ENCODE measurements around the gene CHN2. TPM values are rescaled to one million over a fixed set of nuclear protein-coding genes. Genes with fewer than 3 reads are reported as not detected.

Gene CHN2
- total RNA-seq, 1 experiment from 2014 or later = 4.2 TPM

- no peaks in the 10 kb centered on the region for H3K27me3 ChIP-seq (ENCODE audit: control insufficient read depth, insufficient read depth, low read length)
- no peaks in the 10 kb centered on the region for H3K36me3 ChIP-seq (replicated peaks; ENCODE audit: control insufficient read depth, insufficient read depth, low read length)
- H3K4me3 ChIP-seq (ENCODE audit: insufficient read depth, low read depth, low read length) = no peak overlapping the region
- no peak for DNase-seq
These were observed 26.9 kb upstream of the CHN2 start for GRCh38 chr7:29167721-29168120.

DNA sequence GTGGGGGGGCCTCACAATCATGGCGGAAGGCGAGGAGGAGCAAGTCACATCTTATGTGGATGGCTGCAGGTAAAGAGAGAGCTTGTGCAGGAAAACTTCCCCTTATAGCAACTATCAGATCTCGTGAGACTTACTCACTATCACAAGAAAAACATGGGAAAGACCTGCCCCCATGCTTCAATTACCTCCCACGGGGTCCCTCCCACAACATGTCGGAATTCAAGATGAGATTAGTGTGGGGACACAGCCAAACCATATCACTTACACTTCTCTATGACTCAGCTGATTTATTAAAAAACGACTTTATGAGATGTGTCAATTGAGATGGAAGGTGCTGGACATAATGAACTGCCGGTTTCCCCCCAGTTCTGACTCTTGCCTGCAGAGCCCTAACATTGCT, 23.8 kb upstream of the CHN2 start:
- H3K4me3 ChIP-seq (ENCODE audit: insufficient read depth, low read depth, low read length) = no peak overlapping the region
- H3K36me3 ChIP-seq (replicated peaks; ENCODE audit: control insufficient read depth, insufficient read depth, low read length) = no peaks in the 10 kb centered on the region
- DNase-seq = no peak
- no peaks in the 10 kb centered on the region for H3K27me3 ChIP-seq (ENCODE audit: control insufficient read depth, insufficient read depth, low read length)

DNA sequence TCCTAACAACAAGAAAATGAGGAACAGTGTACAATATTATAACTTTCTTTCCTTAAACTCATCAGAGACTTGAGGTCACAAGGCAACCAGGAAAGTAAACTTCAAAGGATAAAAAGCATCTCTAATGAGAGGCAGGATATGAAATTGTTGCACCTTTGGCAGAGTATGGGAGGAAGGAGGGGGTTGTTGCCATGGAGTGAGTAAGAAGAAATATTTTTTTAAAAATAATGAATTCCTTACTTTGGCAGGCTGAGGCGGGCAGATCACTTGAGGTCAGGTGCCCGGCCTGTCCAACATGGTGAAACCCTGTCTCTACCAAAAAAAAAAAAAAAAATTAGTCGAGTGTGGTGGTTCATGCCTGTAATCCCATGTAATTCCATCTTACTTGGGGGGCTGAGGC, 21.1 kb upstream of the CHN2 start:
- H3K4me3 ChIP-seq (ENCODE audit: insufficient read depth, low read depth, low read length) = no peak overlapping the region
- no peak for DNase-seq

GRCh38 chr7:29177963-29178600, 16.5 kb upstream of the CHN2 start:
- DNase-seq = no peak
- no peaks in the 10 kb centered on the region for H3K27me3 ChIP-seq (ENCODE audit: control insufficient read depth, insufficient read depth, low read length)

More for the DNA sequence above, 21.1 kb upstream of the CHN2 start:
- Histone ChIP-seq H3K36me3 (replicated peaks; ENCODE audit: control insufficient read depth, insufficient read depth, low read length) (no peaks in the 10 kb centered on the region), H3K27me3 (ENCODE audit: control insufficient read depth, insufficient read depth, low read length) (no peaks in the 10 kb centered on the region)

DNA sequence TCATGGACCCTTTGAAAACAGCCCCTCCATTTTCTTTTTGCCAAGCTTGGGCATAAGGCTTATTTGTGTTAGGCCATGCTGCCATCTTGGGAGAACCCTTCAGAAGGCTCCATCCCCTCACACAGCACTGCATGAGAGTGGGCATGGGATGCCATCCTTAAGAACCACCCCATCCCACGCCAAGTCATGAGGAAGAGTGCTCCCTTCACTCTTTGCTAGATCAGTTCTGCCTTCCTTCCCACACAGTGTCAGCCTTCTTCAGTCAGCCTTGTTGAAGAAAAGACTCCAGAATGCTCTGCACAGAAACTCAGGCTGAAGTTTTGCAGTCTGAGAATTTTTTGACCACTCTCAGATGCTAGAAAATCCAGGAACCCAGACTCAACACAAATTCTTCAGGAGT, 15.5 kb upstream of the CHN2 start:
- H3K4me3 ChIP-seq (ENCODE audit: insufficient read depth, low read depth, low read length) = no peak overlapping the region
- no peak for DNase-seq
- no peaks in the 10 kb centered on the region for H3K27me3 ChIP-seq (ENCODE audit: control insufficient read depth, insufficient read depth, low read length)
- no peaks in the 10 kb centered on the region for H3K36me3 ChIP-seq (replicated peaks; ENCODE audit: control insufficient read depth, insufficient read depth, low read length)

More at GRCh38 chr7:29177963-29178600, 16.5 kb upstream of the CHN2 start:
- no peak overlapping the region for H3K4me3 ChIP-seq (ENCODE audit: insufficient read depth, low read depth, low read length)
- H3K36me3 ChIP-seq (replicated peaks; ENCODE audit: control insufficient read depth, insufficient read depth, low read length) = no peaks in the 10 kb centered on the region

DNA sequence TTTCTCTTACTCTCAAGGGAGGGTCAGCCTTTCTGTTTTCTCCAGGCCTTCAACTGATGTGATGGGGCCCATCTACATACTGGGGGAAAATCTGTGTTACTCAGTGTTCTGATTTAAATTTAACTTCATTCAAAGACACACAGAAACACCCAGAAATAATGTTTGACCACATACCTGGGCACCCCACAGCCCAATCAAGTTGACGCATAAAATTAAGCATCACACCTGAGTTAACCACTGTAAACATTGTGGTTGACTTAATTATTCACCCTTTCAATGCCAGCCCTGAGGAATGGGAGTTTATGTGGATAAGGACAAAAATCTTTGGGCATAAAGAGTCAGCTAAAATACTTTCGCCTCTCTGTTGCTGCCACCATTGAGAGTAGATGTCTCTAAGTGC, 10.0 kb upstream of the CHN2 start:
- no peak overlapping the region for H3K4me3 ChIP-seq (ENCODE audit: insufficient read depth, low read depth, low read length)
- H3K27me3 ChIP-seq (ENCODE audit: control insufficient read depth, insufficient read depth, low read length) = no peaks in the 10 kb centered on the region
- H3K36me3 ChIP-seq (replicated peaks; ENCODE audit: control insufficient read depth, insufficient read depth, low read length) = no peaks in the 10 kb centered on the region
- no peak for DNase-seq

DNA sequence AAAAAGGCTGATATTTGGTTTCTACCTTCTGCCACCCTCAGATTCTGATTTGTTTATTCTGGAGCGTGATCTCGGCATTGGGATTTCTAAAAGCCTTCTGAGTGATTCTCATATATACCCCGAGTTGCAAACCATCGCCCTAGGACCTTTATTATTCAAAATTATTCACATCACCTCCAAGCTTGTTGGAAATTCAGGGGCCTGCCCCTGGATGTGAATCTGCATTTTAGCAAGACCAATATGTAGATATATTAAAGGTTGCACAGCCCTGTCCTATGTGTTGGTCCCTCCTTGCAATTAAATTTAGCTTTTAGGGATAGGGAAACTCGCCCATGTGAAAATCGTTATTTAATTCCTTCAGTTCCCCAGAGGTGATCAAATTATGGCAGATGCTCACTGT, 9.0 kb upstream of the CHN2 start:
- Histone ChIP-seq H3K36me3 (replicated peaks; ENCODE audit: control insufficient read depth, insufficient read depth, low read length) (no peaks in the 10 kb centered on the region), H3K27me3 (ENCODE audit: control insufficient read depth, insufficient read depth, low read length) (no peaks in the 10 kb centered on the region), H3K4me3 (ENCODE audit: insufficient read depth, low read depth, low read length) (no peak overlapping the region)
- DNase-seq = no peak

DNA sequence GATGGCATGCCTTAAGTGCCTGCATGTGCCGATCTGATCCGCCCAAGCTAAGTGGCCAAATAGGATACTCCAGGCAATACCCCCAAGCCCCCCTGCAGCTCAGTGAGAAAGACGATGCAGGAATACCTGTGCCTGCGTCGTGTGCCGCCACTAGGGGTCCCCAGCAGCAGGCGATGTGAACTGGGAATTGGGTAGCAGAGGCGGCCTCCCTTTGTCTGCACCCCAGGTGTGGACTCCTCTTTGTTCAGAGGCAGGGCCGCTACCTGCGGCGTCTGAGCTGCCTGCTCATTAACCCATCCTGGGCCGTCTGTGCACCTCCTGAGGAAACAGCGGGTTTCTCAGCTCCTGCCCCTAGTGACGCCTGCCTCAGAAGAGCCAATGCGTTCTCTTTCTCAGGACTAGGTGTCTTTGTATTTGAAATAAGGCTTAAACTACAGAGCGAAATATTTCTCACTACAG, 4.8 kb upstream of the CHN2 start:
- no peaks in the 10 kb centered on the region for H3K36me3 ChIP-seq (replicated peaks; ENCODE audit: control insufficient read depth, insufficient read depth, low read length)
- DNase-seq = peak; percentile 84
- H3K27me3 ChIP-seq (ENCODE audit: control insufficient read depth, insufficient read depth, low read length) = peaks cover 36% of the 10 kb centered on the region
- no peak overlapping the region for H3K4me3 ChIP-seq (ENCODE audit: insufficient read depth, low read depth, low read length)

GRCh38 chr7:29190349-29191045, 4.1 kb upstream of the CHN2 start:
- DNase-seq = no peak
- H3K4me3 ChIP-seq (ENCODE audit: insufficient read depth, low read depth, low read length) = no peak overlapping the region
- H3K36me3 ChIP-seq (replicated peaks; ENCODE audit: control insufficient read depth, insufficient read depth, low read length) = no peaks in the 10 kb centered on the region
- H3K27me3 ChIP-seq (ENCODE audit: control insufficient read depth, insufficient read depth, low read length) = peaks cover 43% of the 10 kb centered on the region

DNA sequence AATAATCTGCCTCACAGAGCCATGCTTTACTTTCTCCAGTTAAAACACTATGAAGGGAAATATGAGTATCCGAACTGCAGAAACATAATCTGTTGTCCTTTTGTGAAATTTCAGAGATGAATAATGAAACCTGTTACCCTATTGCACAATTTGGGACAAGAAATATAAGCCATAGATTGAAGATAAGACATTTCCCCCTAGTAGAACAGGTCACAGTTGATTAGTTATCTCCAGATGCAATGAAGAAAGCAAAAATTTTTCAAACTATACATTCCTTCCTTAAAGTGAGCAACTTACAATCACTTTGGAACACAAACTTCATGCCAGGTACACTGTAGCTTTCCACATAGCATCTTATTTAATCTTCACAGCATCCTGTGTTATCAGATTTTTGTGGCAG, 2.3 kb upstream of the CHN2 start:
- DNase-seq = no peak
- peaks cover 61% of the 10 kb centered on the region for H3K27me3 ChIP-seq (ENCODE audit: control insufficient read depth, insufficient read depth, low read length)
- H3K4me3 ChIP-seq (ENCODE audit: insufficient read depth, low read depth, low read length) = no peak overlapping the region
- no peaks in the 10 kb centered on the region for H3K36me3 ChIP-seq (replicated peaks; ENCODE audit: control insufficient read depth, insufficient read depth, low read length)

GRCh38 chr7:29192811-29193210, 1.8 kb upstream of the CHN2 start:
- no peak for DNase-seq
- H3K4me3 ChIP-seq (ENCODE audit: insufficient read depth, low read depth, low read length) = no peak overlapping the region
- H3K36me3 ChIP-seq (replicated peaks; ENCODE audit: control insufficient read depth, insufficient read depth, low read length) = no peaks in the 10 kb centered on the region
- peaks cover 65% of the 10 kb centered on the region for H3K27me3 ChIP-seq (ENCODE audit: control insufficient read depth, insufficient read depth, low read length)

GRCh38 chr7:29193316-29194205, 1.0 kb upstream of the CHN2 start:
- Histone ChIP-seq H3K27me3 (ENCODE audit: control insufficient read depth, insufficient read depth, low read length) (peaks cover 68% of the 10 kb centered on the region), H3K4me3 (ENCODE audit: insufficient read depth, low read depth, low read length) (peak overlapping the region; percentile 63), H3K36me3 (replicated peaks; ENCODE audit: control insufficient read depth, insufficient read depth, low read length) (no peaks in the 10 kb centered on the region)
- no peak for DNase-seq

GRCh38 chr7:29194206-29194593, 375 bp upstream of the CHN2 start:
- Histone ChIP-seq H3K36me3 (replicated peaks; ENCODE audit: control insufficient read depth, insufficient read depth, low read length) (no peaks in the 10 kb centered on the region), H3K4me3 (ENCODE audit: insufficient read depth, low read depth, low read length) (peak overlapping the region; percentile 63), H3K27me3 (ENCODE audit: control insufficient read depth, insufficient read depth, low read length) (peaks cover 68% of the 10 kb centered on the region)
- peak; percentile 80 for DNase-seq

- no peak for DNase-seq
- no peaks in the 10 kb centered on the region for H3K36me3 ChIP-seq (replicated peaks; ENCODE audit: control insufficient read depth, insufficient read depth, low read length)
- H3K27me3 ChIP-seq (ENCODE audit: control insufficient read depth, insufficient read depth, low read length) = peaks cover 66% of the 10 kb centered on the region
- no peak overlapping the region for H3K4me3 ChIP-seq (ENCODE audit: insufficient read depth, low read depth, low read length)
These were observed 1.6 kb downstream of the CHN2 start for GRCh38 chr7:29196191-29196590.

Data from H7 (cell line).